Measurements from ENCODE around the gene AGAP2.
A peak's percentile ranks its signal among the peaks of the same experiment; 100 is the strongest.

The AGAP2 gene

GRCh38 chr12:57738661-57739237, at the start of gene AGAP2 (continued):
- TF ChIP-seq PATZ1 (tag by site-specific recombination; IDR thresholded peaks at IDR 0.05) = peak; percentile 91
- TF ChIP-seq TRIM28 (IDR thresholded peaks at IDR 0.05; ENCODE audit: borderline replicate concordance, low read length) = no peak
- no peak for TF ChIP-seq ZNF140 (tag by site-specific recombination; IDR thresholded peaks at IDR 0.05)
- no peak for TF ChIP-seq ZNF174 (tag by site-specific recombination; IDR thresholded peaks at IDR 0.05)
- no peak for TF ChIP-seq ZNF776 (tag by site-specific recombination; IDR thresholded peaks at IDR 0.05; ENCODE audit: borderline replicate concordance)
- TF ChIP-seq PBX3 (CRISPR knock-in tag; IDR thresholded peaks at IDR 0.05) = no peak
- no peak for TF ChIP-seq ZNF280D (tag by site-specific recombination; IDR thresholded peaks at IDR 0.05)
- TF ChIP-seq ZNF658 (tag by site-specific recombination; IDR thresholded peaks at IDR 0.05) = no peak
- peak; percentile 56; the same call in 1 of the 2 replicates for TF ChIP-seq ZBTB7A (tag by site-specific recombination; IDR thresholded peaks at IDR 0.05; ENCODE audit: low read depth)
- no peak for TF ChIP-seq ZNF266 (tag by site-specific recombination; IDR thresholded peaks at IDR 0.05; ENCODE audit: low read depth)
- no peak for TF ChIP-seq PRDM4 (tag by site-specific recombination; IDR thresholded peaks at IDR 0.05)
- peak; percentile 72; the same call in 1 of the 2 replicates for TF ChIP-seq KLF17 (tag by site-specific recombination; IDR thresholded peaks at IDR 0.05)
- TF ChIP-seq ZNF138 (tag by site-specific recombination; IDR thresholded peaks at IDR 0.05; ENCODE audit: borderline replicate concordance) = no peak
- TF ChIP-seq SCRT1 (tag by site-specific recombination; IDR thresholded peaks at IDR 0.05; ENCODE audit: borderline replicate concordance) = no peak
- 0 out of 2 replicates have a peak, but pooled peaks have one; percentile 9 for TF ChIP-seq KLF7 (tag by site-specific recombination; IDR thresholded peaks at IDR 0.05; ENCODE audit: borderline replicate concordance)

- Histone ChIP-seq H3K9me3 (ENCODE audit: control insufficient read depth, insufficient read depth, low read depth, low read length) (no peaks in the 10 kb centered on the region), H3K4me3 (ENCODE audit: low read depth, low read length) (no peak overlapping the region), H3K36me3 (ENCODE audit: control insufficient read depth in 2 of 2, insufficient read depth in 1 of 2, low read length in 2 of 2) (peaks cover 47 to 57% of the 10 kb centered on the region in 2 experiments), H3K27ac (ENCODE audit: extremely low read depth, low read depth, low read length) (no peak overlapping the region), H3K4me1 (ENCODE audit: control insufficient read depth, insufficient read depth, low read length) (no peaks in the 10 kb centered on the region)
- no peak for TF ChIP-seq ZNF416 (tag by site-specific recombination; IDR thresholded peaks at IDR 0.05)
- no peak for TF ChIP-seq PRDM1 (tag by site-specific recombination; IDR thresholded peaks at IDR 0.05)
- no peak for TF ChIP-seq ZFP3 (tag by site-specific recombination; IDR thresholded peaks at IDR 0.05; ENCODE audit: low read depth)
- no peak for TF ChIP-seq ZNF18 (tag by site-specific recombination; IDR thresholded peaks at IDR 0.05)
- CTCF ChIA-PET = interaction anchor here (0.6 to 1.6 kb wide), 10 partner anchors 10 to 110 kb away, joined by 3 to 12 read pairs (median 4); partner anchors contain the start of genes CYP27B1, EEF1AKMT3 and METTL1
- POLR2A ChIA-PET = interaction anchor here (0.8 to 1.7 kb wide), 2 partner anchors 12 to 19 kb away, joined by 4 to 14 read pairs (median 4); partner anchors contain the start of genes EEF1AKMT3 and METTL1
These were observed 45.3 kb upstream of the AGAP2 start for GRCh38 chr12:57783861-57784260.
